ENCODE results near the gene AGPAT3. TPM values are rescaled to one million over a fixed set of nuclear protein-coding genes. Genes with fewer than 3 reads are reported as not detected.

The AGPAT3 gene
- total RNA-seq, 1 donor: 47.4 TPM

GRCh38 chr21:43959231-43960116 lies 94.5 kb downstream of the AGPAT3 start:
- Histone ChIP-seq H4K20me1 (ENCODE audit: insufficient read depth, low read length) (peaks cover 45% of the 10 kb centered on the region), H3K4me3 (ENCODE audit: insufficient read depth, low read length) (no peak overlapping the region), H2AFZ (ENCODE audit: low read length) (no peak overlapping the region), H3K79me2 (ENCODE audit: insufficient read depth, low read length) (peaks cover 15% of the 10 kb centered on the region), H3K27ac (ENCODE audit: low read depth, low read length) (no peak overlapping the region), H3K4me2 (ENCODE audit: insufficient read depth, low read length) (no peak overlapping the region), H3K4me1 (ENCODE audit: insufficient read depth, low read length) (peaks cover 9% of the 10 kb centered on the region), H3K9me3 (ENCODE audit: low read depth, low read length) (no peaks in the 10 kb centered on the region), H3K27me3 (ENCODE audit: insufficient read depth, low read length) (no peaks in the 10 kb centered on the region), H3K36me3 (ENCODE audit: insufficient read depth, low read length) (peaks cover 20% of the 10 kb centered on the region)
- TF ChIP-seq CTCF (IDR thresholded peaks at IDR 0.05; ENCODE audit: extremely low read depth, low read depth, low read length): no peak
- peak; percentile 55 for DNase-seq (ENCODE audit: insufficient read length, low spot score, missing footprints)

GRCh38 chr21:43961382-43961909 lies 96.4 kb downstream of the AGPAT3 start:
- Histone ChIP-seq H3K27me3 (ENCODE audit: insufficient read depth, low read length) (no peaks in the 10 kb centered on the region), H3K36me3 (ENCODE audit: insufficient read depth, low read length) (peaks cover 23% of the 10 kb centered on the region), H3K4me1 (ENCODE audit: insufficient read depth, low read length) (peaks cover 6% of the 10 kb centered on the region), H2AFZ (ENCODE audit: low read length) (no peak overlapping the region), H3K27ac (ENCODE audit: low read depth, low read length) (no peak overlapping the region), H3K4me2 (ENCODE audit: insufficient read depth, low read length) (no peak overlapping the region), H4K20me1 (ENCODE audit: insufficient read depth, low read length) (peaks cover 34% of the 10 kb centered on the region), H3K9me3 (ENCODE audit: low read depth, low read length) (no peaks in the 10 kb centered on the region), H3K79me2 (ENCODE audit: insufficient read depth, low read length) (peaks cover 15% of the 10 kb centered on the region), H3K4me3 (ENCODE audit: insufficient read depth, low read length) (no peak overlapping the region)
- TF ChIP-seq CTCF (IDR thresholded peaks at IDR 0.05; ENCODE audit: extremely low read depth, low read depth, low read length): no peak
- no peak for DNase-seq (ENCODE audit: insufficient read length, low spot score, missing footprints)

GRCh38 chr21:43965911-43966585 lies 101.0 kb downstream of the AGPAT3 start:
- H3K4me1 ChIP-seq (ENCODE audit: insufficient read depth, low read length): no peaks in the 10 kb centered on the region
- H4K20me1 ChIP-seq (ENCODE audit: insufficient read depth, low read length): no peaks in the 10 kb centered on the region
- peaks cover 19% of the 10 kb centered on the region for H3K36me3 ChIP-seq (ENCODE audit: insufficient read depth, low read length)
- H2AFZ ChIP-seq (ENCODE audit: low read length): no peak overlapping the region
- no peak for DNase-seq (ENCODE audit: insufficient read length, low spot score, missing footprints)
- H3K27me3 ChIP-seq (ENCODE audit: insufficient read depth, low read length): no peaks in the 10 kb centered on the region
- H3K27ac ChIP-seq (ENCODE audit: low read depth, low read length): no peak overlapping the region
- TF ChIP-seq CTCF (IDR thresholded peaks at IDR 0.05; ENCODE audit: extremely low read depth, low read depth, low read length): no peak
- H3K4me2 ChIP-seq (ENCODE audit: insufficient read depth, low read length): no peak overlapping the region
- H3K79me2 ChIP-seq (ENCODE audit: insufficient read depth, low read length): no peaks in the 10 kb centered on the region
- no peak overlapping the region for H3K4me3 ChIP-seq (ENCODE audit: insufficient read depth, low read length)
- no peaks in the 10 kb centered on the region for H3K9me3 ChIP-seq (ENCODE audit: low read depth, low read length)

Measured in osteoblast (primary cell).